T-helper 2 cell treated with Interferon-gamma antibody and Interleukin-4, amounts not matched to agents 100 ng/mL and 5 ng/mL, for 36 hours (primary cell): ENCODE results near the gene VSIR. TPM values are rescaled to one million over a fixed set of nuclear protein-coding genes. Genes with fewer than 3 reads are reported as not detected.

Experiments used
- intact Hi-C: fragments of 100-400 bp; cut with micrococcal nuclease; formaldehyde crosslinking; loops from one replicate; pipeline ENCODE4 v1.15.1; 2023
- total RNA-seq: library from RNA; stranded (reverse); gene quantifications from 2 replicates; pipeline ENCODE4 v1.2.3, GENCODE V29; 2022

VSIR gene
- total RNA-seq, 1 donor from 2014 or later, result 84.9 TPM

DNA sequence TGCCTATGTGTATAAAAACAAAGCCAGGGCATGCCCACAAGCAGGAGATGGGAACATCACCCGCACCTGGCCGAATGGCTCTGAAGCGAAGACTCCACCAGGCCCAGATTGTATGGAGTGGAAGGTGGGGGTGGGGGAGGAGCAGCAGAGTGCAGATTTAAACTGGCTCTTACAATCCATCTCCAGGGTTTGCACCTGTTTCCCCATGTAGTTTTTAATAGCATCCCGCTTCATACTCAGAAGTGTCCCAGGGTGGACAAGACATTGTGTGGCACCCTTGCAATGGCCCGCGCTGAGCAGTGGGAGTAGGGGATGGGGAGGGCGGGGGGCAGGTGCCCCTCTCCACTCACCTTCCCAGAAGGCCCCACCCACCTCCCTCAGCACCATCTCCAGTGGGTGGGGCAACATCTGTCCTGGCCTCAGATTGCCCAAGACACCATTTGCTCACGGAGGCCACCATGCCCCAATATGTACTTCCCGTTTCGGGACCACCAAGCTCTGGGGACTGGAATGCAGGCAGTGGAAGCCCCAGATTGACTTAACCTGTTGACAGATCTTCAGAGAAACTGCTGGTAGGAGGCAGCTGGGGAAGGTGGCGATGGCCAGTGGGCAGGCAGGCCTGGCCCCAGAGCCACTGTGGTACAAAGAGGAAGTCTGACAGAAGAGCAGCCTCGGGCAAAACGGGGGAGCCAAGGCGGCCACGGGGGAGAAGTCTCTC, 23.0 kb downstream of the VSIR start:
- intact Hi-C loops, result no loop called here

DNA sequence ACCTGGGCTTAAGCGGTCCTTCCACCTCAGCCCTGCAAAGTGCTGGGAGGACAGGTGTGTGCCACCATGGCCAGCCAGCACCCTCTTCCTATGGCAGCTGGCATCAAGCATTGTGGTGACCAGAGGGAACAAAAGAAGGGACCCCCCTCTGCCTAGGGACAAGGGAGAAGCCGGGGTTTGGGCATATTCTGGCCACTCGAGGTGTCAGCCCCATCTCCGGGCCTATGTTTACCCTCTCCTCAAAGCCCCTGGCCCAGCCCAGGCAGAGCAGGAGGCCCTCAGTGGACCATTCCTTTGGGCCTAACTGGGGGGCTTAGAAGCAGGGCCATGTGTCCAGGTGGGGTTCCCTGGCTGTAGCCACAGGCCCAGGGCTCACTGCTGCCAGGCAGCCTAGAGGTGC, 23.9 kb downstream of the VSIR start:
- intact Hi-C loops, result loop anchor here (2.0 kb wide), 1 partner anchor 41 kb away; no protein-coding TSS in a partner anchor

DNA sequence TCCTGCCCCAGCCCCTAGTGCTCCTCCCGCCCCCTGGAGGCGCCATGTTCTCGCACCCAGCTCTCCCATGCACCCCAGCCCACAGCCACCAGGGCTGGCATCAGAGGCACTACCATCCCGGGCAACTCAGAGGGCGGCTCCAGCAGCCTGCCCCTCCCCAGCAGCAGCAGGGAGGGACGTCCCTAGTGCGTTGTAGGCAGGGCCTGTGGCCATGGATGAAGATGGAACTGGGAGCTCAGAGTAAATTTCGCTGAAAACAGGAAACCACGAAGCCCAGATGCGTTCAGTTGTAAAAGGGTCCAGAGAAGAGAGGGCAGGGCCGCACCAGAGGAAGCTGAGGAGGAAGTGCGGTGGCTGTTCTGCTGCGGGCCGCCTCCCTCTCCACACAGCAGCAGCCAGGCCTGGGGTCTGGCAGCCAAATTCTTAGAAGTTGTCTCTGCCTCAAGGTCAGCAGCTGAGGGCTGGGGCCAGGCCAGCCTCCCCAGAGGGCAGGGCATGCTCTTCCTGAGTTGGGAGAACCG, 24.6 kb downstream of the VSIR start:
- intact Hi-C loops, result loop anchor here (1.0 to 2.0 kb wide), 4 partner anchors 21 to 40 kb away; partner anchors contain the start of gene VSIR

DNA sequence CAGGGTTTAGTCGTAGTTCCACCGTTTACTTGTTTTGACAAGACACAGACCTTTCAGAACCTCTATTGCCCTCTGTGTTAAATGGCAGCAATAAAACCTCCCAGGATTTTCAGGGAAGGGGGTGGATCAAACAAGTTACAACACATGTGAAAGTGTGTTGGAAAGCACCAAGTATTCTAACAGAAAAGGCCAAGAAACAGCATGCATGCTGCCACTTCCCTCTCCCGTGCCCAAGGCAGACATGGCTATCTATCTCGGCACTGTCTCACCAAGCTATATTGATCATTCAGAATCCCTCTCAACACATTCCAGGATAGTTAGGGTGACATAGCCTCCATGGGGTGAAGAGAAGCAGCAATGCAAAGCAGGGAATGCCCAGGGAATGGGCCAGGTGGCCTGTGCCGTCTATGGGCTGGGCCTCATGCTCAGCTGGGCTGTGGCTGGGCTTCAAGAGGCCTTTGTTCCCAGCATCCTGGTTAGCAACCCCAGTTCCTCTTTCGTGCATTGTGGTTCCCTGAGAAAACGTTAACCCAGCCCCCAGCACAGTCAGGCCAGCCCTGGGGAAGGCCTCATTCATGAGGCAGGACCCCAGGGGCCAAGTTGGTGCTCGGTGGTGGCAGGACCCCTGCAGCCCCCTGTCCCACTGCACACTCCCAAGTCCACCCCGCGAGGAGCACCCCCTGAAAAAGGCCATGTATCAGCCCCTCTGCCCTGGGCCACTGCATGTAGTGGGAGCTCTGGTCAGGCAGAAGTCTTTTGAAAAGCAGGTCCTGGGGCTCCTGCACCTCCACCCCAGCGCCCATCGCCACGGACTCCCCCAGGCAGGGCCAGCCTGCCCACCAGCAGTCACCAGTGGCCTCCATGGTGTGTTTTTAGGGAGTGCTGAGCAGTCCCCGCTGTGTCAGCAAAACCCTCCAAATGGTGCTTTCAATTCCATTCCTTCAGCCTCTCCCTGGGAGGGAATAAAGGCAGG, 25.5 kb downstream of the VSIR start:
- intact Hi-C loops, result loop anchor here (1.0 to 2.0 kb wide), 4 partner anchors 21 to 39 kb away; partner anchors contain the start of gene VSIR

DNA sequence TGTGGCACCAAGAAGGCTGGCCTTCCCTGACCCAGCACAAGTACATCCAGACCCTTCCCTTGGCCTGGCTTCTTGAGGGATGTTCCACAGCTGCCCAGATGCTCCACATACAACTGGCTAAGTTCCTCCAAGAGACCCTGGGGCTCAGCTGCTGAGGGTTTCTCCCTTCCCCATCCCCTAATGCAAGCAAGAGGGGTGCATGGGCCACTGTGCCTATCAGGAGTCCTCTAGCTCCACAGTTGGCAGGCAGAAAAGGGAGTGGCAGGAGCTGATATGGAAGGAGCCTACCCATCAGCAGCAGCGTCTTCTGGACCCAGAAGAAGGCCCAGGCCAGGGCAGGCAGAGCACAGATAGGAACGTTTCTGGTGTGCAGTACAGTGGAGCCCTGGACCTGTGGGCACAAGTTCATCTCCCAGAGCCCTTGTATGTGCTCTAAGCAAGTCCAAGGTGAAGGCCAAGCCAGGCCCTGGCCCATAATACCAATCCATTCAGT, 26.2 kb downstream of the VSIR start:
- intact Hi-C loops, result no loop called here

DNA sequence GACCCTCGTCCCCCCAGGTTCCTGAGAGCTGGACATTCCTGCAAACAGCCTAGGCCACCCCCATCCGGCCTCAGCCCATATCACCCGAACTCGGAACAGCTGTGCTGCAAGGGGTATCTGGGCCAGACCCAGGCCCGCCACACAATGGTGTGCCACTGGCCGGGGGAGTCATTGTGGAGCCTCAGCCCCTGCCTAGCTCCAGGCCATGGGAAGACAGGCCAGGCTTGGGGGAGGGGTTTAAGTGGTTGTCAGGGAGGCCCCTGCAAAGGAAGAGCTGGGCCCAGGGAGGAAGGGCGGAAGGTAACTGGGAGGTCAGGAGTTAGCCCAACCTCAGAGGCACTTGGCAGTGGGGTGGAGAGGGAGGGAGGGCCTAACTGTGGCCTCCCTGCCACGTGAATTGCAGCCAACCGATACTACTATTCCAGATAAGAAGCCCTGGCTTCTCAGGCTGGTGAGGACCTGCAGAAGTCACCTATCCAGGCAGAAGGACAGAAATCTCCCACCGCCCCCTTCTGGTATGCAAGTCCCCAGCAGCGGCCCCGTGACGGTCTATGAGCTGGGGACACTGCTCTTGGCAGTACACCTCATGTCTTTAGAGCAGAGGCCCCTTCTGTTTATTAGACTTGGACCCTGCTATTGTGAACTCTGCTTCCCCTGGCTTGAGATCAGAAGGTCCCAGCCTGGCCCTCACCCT, 26.8 kb downstream of the VSIR start:
- intact Hi-C loops, result no loop called here

DNA sequence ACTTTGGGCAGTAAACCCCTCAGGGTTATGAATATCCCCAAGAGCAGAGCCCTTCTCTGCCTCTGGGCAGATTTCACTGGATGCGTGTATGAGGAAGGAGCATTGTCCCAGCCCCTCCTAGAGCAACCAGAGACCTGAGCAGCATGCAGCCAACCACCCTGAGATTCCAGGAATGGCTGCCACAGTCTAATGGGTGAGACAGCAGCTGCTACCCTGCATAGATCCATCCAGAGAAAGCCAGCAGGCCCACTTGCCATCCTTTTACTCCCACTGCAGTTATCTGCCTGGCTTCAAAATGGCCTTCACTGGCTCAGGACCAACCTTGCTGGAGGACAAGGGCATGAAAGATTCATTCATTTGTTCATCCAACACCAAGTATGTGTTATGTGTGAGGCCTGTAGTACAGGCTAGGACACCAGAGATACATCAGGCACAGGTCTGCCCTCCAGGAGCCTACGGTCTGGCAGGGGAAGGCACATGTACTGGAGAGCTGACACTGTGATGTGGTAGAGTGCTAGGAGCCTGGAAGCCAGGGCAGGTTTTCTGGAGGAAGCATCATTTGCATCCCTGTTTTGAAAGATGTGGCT, 27.6 kb downstream of the VSIR start:
- intact Hi-C loops, result no loop called here

DNA sequence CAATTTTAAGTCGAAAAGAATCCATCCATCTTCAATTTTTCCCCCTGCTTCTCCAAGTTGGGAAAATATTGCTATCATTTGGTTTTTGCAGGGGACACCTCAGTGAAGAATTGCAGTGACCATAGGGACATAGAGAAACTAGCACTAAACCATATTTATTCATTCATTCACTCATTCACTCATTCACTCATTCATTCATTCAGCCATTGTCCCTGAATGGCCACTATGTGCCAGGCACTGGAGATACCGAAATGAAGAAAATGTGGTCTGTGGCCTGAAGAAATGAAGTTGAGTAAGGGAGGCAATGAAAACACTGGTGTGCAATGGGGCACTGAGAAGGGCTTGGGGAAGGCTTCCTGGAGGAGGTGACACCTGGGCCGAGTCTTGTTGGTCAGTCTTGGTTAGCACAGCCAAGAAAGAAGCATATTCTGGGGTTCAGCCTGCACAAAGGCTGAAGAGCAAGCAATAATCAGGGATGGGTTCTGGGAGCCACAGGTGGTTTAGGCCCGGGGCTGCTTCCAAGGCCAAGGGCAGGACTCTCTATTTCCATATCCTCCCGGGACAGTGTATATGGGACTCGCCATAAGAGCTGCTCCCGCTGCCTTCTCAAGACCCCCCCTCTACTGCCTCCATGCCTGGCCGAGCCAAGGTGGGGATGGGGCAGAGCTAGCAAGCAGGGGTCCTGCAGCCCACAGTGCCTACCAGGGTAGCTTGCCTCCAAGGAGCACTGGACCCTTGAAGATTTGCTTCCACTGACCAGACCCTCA, 28.2 kb downstream of the VSIR start:
- intact Hi-C loops, result no loop called here

DNA sequence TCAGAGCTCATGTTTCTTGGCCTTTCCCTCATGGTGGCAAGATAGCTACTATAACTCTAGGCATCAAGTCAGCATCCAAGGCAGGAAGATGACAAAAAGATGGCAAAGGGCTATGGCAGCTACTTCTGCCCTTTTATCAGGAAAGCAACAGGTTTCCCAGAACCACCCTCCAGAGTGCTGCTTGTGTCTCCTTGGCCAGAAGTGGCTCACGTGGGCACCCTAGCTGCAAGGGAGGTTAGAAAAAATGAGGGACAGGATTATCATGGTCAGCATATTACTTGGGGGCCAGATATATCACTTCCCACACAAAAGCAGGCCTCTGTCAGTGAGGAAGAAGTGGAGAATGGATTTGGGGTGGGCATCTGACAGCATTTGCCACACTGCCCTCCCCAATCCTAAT, 29.5 kb downstream of the VSIR start:
- intact Hi-C loops, result no loop called here

DNA sequence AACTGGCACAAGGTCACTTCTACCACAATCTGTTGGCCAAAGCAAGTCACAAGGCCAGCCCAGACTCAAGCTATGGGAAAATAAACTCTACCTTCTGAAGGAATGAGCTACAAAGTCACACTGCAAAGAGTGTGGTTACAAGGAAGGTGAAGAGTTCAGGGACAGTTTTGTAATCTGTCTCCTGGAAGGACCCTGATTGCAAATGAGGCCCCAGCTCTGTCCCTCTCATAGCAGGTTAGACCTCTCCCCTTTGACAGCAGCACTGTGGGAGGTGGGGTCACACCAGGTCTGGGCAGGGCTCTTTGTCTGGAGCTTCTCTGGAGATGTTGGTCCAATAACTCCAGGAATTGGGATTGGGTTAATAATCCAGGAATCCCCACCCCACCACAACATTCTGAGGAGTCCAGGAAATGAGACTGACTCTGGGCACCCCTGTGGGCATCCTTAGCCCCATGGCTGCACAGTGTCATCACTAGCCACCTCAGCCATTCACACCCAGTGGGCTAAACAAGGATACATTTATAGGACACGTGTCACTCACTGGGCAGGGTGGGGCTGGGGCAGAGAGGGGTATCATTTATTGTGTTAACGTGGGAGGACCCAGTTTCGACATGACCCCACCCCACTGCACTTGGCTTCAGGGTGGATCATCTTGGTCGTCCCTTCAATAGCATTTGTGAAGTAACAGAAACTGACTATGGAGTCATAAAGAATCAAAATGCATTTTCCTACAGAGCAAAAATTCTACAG, 30.1 kb downstream of the VSIR start:
- intact Hi-C loops, result no loop called here

DNA sequence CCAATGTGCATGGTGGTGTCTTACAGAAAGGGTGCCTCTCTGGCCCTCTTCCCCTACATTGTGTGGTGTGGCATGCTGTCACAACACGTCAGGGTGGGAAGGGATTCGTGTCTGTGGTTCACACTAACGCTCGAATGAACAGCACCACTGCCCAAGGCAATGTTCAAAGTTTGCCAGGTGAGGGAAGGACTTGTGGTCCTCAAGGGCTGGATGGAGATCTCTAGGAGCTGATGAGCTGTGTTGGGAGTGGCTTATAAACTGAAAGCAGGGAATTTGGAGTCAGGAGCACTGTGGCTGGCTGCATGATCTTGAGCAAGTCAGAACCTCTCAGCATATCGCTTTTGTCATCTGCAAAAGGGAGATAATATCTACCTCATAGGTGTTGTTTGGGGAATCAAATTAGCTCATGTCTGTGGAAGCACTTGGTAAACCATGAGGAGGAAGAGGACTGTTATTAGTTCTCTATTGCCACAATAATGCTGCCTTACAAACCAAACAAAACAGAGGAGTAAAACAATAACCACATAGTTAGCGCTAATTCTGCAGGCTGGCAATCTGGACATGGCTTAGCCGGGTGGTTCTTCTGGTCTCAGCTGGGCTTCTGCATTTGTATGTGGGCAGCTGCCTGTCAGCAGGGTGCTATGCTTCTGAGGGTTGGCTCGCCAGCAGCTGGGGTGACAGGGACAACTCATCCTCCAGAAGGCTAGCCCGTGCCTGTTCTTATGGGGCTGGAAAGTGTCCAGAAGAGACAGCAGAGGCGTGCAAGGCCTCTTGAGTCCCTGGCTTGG, 30.8 kb downstream of the VSIR start:
- intact Hi-C loops, result no loop called here

DNA sequence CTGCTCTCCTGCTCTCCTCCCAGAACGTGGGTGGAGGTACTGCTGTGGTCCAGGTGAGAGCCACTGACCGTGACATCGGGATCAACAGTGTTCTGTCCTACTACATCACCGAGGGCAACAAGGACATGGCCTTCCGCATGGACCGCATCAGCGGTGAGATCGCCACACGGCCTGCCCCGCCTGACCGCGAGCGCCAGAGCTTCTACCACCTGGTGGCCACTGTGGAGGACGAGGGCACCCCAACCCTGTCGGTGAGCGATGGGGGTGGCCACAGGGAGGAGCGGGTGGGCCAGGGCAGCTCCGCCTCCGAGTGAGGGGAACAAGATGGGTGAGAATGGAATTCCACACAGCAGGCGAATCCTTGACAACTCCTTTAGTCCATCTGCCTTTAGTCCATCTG, 31.6 kb downstream of the VSIR start:
- intact Hi-C loops, result loop anchor here (2.0 kb wide), 1 partner anchor 15 kb away; no protein-coding TSS in a partner anchor

DNA sequence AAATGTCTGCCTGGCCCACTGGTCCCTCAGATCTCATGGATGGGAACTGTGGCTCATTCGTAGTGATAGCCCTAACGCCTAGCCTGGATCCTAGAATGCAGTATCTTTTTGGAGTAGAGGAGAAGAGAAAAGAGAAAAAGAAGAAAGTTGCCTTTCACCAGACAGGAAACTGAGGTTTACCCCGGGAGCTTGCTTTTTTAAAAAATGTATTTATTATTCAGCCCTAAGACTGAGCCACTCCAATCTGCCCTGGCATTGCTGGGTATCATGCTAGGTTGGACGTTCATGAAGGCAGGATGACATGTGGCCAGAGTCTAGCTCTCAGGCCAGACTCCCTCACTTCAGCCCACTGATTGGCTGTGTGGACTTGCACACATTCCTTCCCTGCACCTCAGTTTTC, 32.3 kb downstream of the VSIR start:
- intact Hi-C loops, result loop anchor here (2.0 kb wide), 1 partner anchor 14 kb away; no protein-coding TSS in a partner anchor

DNA sequence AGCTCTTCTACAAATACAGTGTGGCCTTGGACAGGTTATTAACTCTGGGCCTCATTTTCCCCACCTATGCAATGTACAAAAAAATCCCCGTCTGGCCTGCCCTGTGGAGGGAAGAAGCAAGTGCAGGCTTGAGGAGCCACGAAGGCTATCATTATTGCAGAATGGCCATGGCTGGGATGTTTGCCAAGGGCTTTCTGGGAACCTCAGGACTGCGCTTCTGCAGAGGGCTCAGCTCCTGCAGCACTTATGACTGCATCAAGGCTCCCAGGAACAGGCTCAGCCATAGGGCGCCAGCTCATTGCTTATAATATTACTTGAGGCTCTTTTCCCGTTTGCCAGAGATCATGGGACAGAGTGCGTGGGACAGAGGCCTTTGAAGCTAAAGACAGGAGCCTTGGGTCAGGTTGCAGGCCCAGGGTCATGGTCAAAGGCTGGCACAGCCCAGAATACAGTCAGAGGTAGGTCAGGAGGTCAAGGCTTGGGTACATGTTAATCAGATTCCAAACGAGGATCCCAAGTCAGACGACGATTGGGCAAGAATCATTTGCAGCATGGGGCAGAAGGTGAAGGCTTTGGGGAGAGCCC, 33.2 kb downstream of the VSIR start:
- intact Hi-C loops, result loop anchor here (2.0 kb wide), 1 partner anchor 13 kb away; no protein-coding TSS in a partner anchor

DNA sequence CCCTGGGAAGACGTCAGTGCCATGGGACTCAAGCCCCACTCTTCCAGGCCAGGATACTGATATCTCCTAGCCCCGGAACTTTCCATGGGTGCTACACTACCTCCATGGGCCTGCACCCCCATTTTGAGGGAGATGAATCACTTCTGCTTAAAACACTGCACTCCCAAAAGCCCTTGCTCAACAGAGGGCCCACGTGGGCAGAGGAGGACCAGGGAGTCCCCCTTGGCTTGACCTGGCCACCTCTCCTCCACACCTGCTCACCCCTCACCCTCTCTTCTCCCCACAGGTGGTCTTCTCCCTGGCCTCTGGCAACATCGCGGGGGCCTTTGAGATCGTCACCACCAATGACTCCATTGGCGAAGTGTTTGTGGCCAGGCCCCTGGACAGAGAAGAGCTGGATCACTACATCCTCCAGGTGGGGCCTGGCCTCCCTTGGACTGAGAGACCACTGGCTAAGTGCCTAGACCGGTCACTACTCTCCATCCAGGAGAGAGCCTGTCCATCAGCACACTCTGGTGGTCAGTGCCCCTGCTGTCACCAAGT, 33.9 kb downstream of the VSIR start:
- intact Hi-C loops, result no loop called here

DNA sequence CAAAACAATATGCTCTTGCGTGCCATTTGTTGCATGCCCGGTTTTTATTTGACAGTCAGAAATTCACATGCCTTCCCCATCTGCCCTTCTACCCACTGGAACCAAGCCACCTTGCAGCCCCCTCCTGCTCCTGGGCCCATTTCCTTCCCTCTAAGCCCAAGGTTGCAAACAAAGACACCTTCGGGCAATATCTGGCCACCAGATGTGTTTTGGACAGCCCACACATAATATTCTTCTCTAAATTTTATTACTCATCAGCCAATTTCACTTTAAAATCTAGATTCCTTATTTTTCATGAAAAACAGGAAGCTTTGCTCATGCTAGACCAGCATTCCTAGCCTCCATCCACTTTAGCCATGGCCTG, 35.5 kb downstream of the VSIR start:
- intact Hi-C loops, result no loop called here

DNA sequence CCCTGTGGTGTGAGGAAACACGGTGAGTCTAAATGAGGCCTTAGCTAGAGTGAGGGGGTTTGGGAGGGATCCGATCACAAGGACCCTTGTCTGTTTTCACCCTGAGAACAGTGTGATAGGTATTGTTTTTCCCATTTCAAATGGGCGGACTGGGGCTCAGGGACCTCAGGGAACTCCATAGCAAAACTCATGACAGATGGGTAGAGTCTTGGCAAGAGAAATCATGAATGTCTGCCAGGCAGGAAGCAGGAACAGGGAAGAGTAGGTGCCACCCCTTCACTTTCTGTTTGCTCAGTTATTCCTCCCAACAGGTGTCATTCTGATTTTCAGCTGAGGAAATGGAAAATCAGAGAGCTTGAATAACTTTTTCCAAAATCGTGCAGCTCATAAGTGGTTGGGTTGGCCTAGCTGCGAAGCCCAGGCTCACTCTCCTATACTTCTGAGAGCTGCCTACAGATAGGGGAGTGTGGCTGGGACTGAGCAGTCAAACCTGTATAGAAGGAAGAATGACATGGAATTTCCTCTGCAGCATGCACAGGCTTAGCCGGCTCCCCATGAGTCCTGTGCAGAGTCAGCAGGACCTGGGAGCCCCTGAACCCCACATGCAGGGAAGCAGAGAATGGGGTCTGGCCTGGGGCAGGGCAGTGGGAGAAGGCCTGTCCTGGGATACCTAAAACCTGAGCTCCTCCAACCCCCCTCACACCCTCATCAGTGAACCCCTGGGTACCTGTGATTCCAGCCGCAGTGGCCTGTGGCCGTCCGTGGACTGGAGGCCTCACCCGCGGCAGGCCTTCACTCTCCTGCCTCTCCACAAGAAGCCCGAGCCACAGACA, 36.1 kb downstream of the VSIR start:
- intact Hi-C loops, result no loop called here
